ENCODE measurements around the gene ATG7.

Gene ATG7

GRCh38 chr3:11556851-11557644 is 284.9 kb downstream of the ATG7 start:
- DNase-seq: no peak

GRCh38 chr3:11558002-11558401 is 285.8 kb downstream of the ATG7 start:
- DNase-seq: no peak

GRCh38 chr3:11558411-11558903 is 286.3 kb downstream of the ATG7 start:
- DNase-seq: no peak

- DNase-seq: no peak
These were observed 287.0 kb downstream of the ATG7 start for GRCh38 chr3:11558918-11559815.

GRCh38 chr3:11559816-11560633 is 287.8 kb downstream of the ATG7 start:
- DNase-seq: no peak

- DNase-seq: no peak
These were observed 288.5 kb downstream of the ATG7 start for GRCh38 chr3:11560746-11561145.

- no peak for DNase-seq
These were observed 290.2 kb downstream of the ATG7 start for GRCh38 chr3:11562277-11562881.

- DNase-seq: no peak
These were observed 291.1 kb downstream of the ATG7 start for GRCh38 chr3:11563159-11563864.

GRCh38 chr3:11563865-11564185 is 291.6 kb downstream of the ATG7 start:
- DNase-seq: no peak

GRCh38 chr3:11564577-11565001 is 292.4 kb downstream of the ATG7 start:
- no peak for DNase-seq

- no peak for DNase-seq
These were observed 292.9 kb downstream of the ATG7 start for GRCh38 chr3:11565072-11565471.

- no peak for DNase-seq
These were observed 293.3 kb downstream of the ATG7 start for GRCh38 chr3:11565492-11565891.

- DNase-seq: no peak
These were observed 293.7 kb downstream of the ATG7 start for GRCh38 chr3:11565932-11566331.

GRCh38 chr3:11566478-11566877 is 294.3 kb downstream of the ATG7 start:
- no peak for DNase-seq

- DNase-seq: no peak
These were observed 294.7 kb downstream of the ATG7 start for GRCh38 chr3:11566916-11567315.

GRCh38 chr3:11567516-11568467 is 295.6 kb downstream of the ATG7 start:
- no peak for DNase-seq

GRCh38 chr3:11568503-11569155 is 296.4 kb downstream of the ATG7 start:
- DNase-seq: no peak

- no peak for DNase-seq
These were observed 297.1 kb downstream of the ATG7 start for GRCh38 chr3:11569156-11569741.

- DNase-seq: no peak
These were observed 298.1 kb downstream of the ATG7 start for GRCh38 chr3:11570251-11570650.
